GM18517 (cell line): ENCODE data around the gene NOXO1.
A peak's percentile ranks its signal among the peaks of the same experiment; 100 is the strongest.
"Not testable (repeated sequence)": the region's sequence is repeated elsewhere in the genome, so short reads cannot be mapped to it uniquely, and the experiment has no call there.

Experiments
- ATAC-seq: cut with Tn5 transposase; IDR thresholded peaks from one replicate; pipeline ENCODE4 v1.9.1; 2021; ENCODE audit warnings: mild to moderate bottlenecking, moderate library complexity; ENCODE audit not compliant: unreplicated experiment

Gene NOXO1

GRCh38 chr16:1942810-1943726 lies 38.2 kb downstream of the NOXO1 start, which contains the start of gene MSRB1:
Gene MSRB1, minus strand, starts transcription at chr16:1943199. Its CDS starts 43 bp downstream, at chr16:1943156.
- ATAC-seq = peak; percentile 81

- ATAC-seq = no peak
These were observed 39.0 kb downstream of the NOXO1 start for GRCh38 chr16:1942047-1942809.

GRCh38 chr16:1941162-1942046 lies 39.9 kb downstream of the NOXO1 start:
- ATAC-seq = no peak

DNA sequence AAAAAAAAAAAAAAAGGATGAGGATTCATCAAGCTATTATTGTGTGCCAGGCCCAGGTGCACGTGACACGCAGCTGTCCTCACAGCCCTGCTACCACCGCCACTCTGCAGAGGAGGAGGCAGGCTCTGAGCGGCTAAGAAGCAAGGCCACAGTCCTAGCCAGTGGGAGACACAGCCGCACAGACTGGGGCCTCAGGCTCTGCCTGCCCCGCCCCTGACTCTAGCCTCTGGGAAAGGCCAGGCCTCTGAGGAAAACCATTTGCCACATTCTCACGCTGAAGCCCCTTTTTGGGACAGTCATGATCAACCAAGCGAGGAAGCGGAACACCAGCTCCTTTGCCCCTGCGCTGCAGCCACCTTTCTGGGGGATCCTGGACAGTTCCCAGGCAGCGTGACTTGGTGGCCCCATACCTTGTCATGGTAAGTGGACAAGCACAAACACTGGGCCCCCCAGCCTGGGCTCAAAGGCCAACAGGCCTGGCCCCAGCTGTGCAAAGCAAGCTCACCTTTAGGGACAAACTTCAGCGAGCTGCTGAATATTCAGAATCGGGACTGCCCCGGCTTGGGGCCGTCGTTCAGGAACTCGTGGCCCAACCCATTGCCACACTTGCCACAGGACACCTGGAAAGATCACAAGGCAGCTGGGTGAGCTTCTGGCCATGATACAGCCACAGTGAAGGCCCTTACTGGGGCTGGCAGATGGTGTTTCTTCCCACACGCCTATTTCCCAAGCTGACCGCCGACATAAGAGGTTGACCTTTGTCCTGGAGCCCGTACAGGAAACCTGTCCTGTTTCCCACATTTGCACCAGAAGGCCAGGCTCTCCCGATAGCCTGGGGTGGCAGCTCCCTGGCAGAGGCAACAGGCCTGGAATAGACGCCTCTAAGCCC lies 40.8 kb downstream of the NOXO1 start:
- no peak for ATAC-seq

DNA sequence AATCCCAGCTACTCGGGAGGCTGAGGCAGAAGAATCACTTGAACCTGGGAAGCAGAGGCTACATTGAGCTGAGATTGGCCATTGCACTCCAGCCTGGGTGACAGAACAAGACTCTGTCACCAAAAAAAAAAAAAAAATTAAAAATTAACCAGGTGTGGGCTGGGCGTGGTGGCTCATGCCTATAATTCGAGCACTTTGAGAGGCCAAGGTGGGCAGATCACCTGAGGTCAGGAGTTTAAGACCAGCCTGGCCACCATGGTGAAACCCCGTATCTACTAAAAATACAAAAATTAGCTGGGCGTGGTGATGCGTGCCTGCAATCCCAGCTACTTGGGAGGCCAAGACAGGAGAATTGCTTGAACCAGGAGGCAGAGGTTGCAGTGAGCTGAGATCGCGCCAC lies 41.4 kb downstream of the NOXO1 start:
- ATAC-seq = not testable (repeated sequence)

DNA sequence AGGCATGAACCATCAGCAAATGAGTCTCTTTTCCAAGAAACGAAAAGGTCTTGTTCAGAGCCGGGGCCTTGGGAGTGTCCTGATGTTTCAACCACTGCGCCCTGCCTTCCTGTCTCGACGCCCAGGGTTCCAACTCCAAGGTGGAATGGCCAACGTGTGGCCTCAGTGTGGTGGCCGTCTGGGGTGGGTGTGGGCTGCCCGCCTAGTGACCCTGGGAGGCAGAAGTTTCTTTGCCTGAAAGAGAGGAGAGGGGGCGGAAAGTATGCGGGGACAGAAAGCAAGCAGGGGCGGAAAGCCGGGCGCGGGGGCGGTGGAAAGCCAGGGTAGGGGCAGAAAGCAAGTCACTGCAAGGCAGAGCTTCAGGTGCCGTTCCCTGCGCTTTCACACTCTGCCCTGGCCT lies 42.4 kb downstream of the NOXO1 start:
- ATAC-seq = no peak

GRCh38 chr16:1938316-1938715 lies 43.0 kb downstream of the NOXO1 start:
- no peak for ATAC-seq

DNA sequence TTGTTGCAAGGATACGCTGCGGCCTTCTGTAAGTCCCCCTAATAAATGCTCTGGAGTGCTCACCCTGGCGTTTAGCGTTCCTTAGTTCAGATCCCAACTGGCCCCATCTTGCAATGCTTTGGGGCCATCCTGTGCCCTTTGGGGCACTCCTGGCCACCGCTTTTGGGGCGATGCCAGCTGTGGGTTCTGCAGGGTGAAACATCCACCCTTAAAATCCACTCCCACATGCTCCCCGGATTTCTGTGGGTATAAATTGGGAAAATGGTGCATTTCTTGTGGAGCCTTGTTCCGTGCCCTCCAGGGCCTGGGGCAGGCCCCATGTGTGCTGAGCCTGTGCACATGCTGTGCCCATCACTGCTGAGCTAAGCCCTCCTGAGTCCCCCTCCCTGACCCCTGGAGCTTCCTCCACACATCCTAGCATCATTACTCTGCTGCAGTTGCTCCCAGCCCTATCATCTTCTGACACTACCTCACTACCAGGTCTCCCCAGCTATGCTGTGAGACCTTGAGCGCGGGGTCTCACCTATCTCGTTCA lies 44.3 kb downstream of the NOXO1 start:
- ATAC-seq = no peak

GRCh38 chr16:1933097-1933661 lies 48.1 kb downstream of the NOXO1 start:
- no peak for ATAC-seq

DNA sequence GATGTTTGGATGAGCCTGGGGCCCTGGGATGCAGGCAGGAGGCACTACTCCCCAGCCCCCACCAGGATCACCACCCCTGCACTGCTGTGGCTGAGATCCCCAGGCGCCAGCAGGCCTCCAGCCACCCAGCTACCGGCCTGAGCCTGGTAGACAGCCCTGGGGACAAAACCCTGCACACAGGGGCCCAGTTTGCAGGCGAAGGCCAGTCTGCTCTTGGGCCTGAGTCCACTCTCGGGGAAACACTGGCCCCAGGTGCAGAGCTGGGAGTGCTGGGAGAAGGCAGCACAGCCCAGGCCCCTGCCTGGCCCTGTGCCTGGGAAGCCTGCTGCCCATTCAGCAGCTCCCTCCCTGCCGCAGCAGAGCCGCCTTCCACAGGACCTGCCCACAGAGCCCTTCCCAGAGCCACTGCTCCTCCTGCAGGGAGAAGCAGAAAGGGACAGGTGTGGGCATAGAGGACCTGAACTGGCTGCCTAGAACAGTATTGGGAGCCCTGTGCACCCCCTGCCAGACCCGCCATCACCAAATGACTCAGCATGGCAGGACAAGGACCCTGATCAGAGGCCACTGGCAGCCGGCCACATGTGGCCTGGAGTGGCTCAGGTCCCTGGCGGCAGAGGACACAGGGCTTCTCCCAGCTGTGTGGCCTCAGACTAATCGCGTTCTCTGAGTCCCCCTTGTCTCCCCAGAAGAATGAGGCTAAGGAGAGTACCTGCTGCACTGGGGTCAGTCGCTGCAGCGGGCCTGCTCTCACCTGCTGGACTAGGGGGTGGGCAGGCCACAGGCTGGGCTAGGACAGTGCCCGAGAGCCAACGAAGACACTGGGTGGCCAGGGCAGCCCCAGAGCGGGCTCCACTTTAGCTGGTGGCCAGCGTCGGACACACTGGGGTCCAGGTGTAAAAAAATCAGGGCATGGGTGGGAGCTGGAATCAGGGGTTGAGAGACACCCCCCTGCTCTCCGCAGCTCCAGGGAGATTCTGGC lies 48.9 kb downstream of the NOXO1 start:
- ATAC-seq = no peak

DNA sequence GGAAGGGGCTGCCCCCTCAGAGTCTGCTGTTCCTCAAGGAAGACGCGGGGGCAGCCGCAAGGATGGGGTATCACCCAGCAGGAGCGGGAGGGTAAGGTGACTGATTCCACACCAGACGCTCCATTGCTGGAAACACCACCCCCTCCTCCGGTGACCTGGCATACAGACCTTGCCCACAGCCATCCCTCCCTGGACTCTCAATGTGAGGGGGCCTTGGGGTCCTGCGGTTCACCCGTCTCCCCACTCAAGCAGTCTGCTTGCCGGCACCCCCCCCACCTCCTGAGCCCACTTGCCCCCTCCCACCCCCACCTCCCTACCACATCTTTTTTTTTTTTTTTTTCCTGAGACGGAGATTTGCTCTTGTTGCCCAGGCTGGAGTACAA lies 50.9 kb downstream of the NOXO1 start:
- ATAC-seq = no peak

DNA sequence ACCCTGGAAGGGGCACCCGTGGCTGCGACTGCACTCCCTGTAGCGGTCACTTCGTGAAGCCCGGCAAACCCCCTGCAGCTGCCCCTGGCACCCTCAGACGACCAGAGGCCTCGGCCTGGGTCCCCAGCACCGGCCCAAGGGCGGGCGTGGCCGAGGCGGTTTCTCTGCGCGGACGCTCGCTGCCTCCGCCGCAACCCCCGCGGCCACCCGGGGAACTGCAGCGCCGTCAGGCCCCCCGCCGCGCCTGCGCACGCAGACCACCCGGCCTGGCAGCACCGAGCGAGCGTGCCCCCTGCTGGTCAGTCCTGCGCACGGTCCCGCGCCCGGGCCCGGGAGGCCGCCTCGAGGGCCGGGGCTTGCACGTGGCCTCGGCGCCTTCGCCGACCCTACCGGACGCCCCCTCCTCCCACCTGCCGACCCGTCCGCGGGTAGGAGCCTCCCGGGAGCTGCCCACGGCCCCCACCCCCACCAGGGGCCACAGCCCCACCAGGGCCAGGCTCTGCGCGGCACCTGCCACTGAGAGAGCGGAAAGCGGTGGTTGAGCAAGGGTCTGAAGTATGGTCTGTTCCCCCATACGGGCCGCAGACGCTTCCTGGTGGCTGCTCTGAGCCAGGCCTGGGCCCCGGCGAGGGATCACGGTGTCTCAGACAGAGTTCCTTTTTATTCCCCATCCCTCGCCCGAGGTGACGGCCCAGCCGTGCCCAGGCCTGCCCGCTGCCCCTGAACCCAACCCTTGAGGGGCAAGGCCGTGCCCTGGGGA lies 51.5 kb downstream of the NOXO1 start:
- peak; percentile 80 for ATAC-seq

GRCh38 chr16:1929105-1929504 lies 52.2 kb downstream of the NOXO1 start:
- no peak for ATAC-seq
